Neuronal stem cell (in vitro differentiated cells): Measurements from ENCODE around the gene LPP.

ENCODE experiments used
- DNase-seq: peaks from one replicate; pipeline ENCODE4 v3.0.0-alpha.2; 2013; ENCODE audit warnings: low spot score
- H2AFZ ChIP-seq: one replicate; pipeline ENCODE4 v1.6.1; 2013; ENCODE audit warnings: mild to moderate bottlenecking, low read length, inconsistent platforms
- H2AK5ac ChIP-seq: 2 replicates; pipeline ENCODE4 v1.6.1; 2013; ENCODE audit warnings: low read depth, mild to moderate bottlenecking, inconsistent platforms, low read length, moderate library complexity, mixed read lengths
- H2BK120ac ChIP-seq: 2 replicates; pipeline ENCODE4 v1.6.1; 2013; ENCODE audit warnings: low read depth, mild to moderate bottlenecking, inconsistent platforms, low read length, moderate library complexity, mixed read lengths
- H2BK12ac ChIP-seq: one replicate; pipeline ENCODE4 v1.6.1; 2013; ENCODE audit warnings: low read length, inconsistent platforms
- H2BK15ac ChIP-seq: 2 replicates; pipeline ENCODE4 v1.6.1; 2013; ENCODE audit warnings: mild to moderate bottlenecking, low read length, inconsistent platforms, mixed read lengths
- H2BK5ac ChIP-seq: one replicate; pipeline ENCODE4 v1.6.1; 2013; ENCODE audit warnings: inconsistent platforms, mild to moderate bottlenecking, low read length, moderate library complexity
- H3K14ac ChIP-seq: one replicate; pipeline ENCODE4 v1.6.1; 2013; ENCODE audit warnings: low read length, inconsistent platforms
- H3K18ac ChIP-seq: 2 replicates; pipeline ENCODE4 v1.6.1; 2013; ENCODE audit warnings: low read length, inconsistent platforms
- H3K23ac ChIP-seq: 2 replicates; pipeline ENCODE4 v1.6.1; 2013; ENCODE audit warnings: low read depth, mild to moderate bottlenecking, mixed read lengths, low read length, inconsistent platforms; ENCODE audit not compliant: poor library complexity
- H3K27ac ChIP-seq: replicated peaks from 3 replicates; pipeline ENCODE4 v1.5.1; 2013; ENCODE audit warnings: low read length, inconsistent platforms
- H3K27me3 ChIP-seq, 3 experiments: 2 replicates each; pipeline ENCODE4 v1.6.1; 2013; ENCODE audit warnings: low read length in 3 of 3, mild to moderate bottlenecking in 2 of 3, inconsistent platforms in 1 of 3, low read depth in 1 of 3, mixed read lengths in 1 of 3, moderate library complexity in 1 of 3; ENCODE audit not compliant: control insufficient read depth in 3 of 3, insufficient read depth in 3 of 3
- H3K36me3 ChIP-seq, 2 donors: replicated peaks in 1 of 2; 2 replicates each; pipeline ENCODE4 v1.6.1; 2013; ENCODE audit warnings: low read length in 2 of 2; ENCODE audit not compliant: control insufficient read depth in 2 of 2, insufficient read depth in 2 of 2
- H3K4ac ChIP-seq: 2 replicates; pipeline ENCODE4 v1.6.1; 2013; ENCODE audit warnings: inconsistent platforms, mild to moderate bottlenecking, low read length, moderate library complexity
- H3K4me1 ChIP-seq, 2 donors: 1 replicate in 1 of 2; 2 replicates in 1 of 2; pipeline ENCODE4 v1.6.1; 2013; ENCODE audit warnings: low read length in 2 of 2, low read depth in 1 of 2; ENCODE audit not compliant: control insufficient read depth in 2 of 2, insufficient read depth in 1 of 2
- H3K4me2 ChIP-seq: one replicate; pipeline ENCODE4 v1.6.1; 2013; ENCODE audit warnings: mild to moderate bottlenecking, low read length, inconsistent platforms; ENCODE audit not compliant: insufficient read depth, poor library complexity, severe bottlenecking
- H3K4me3 ChIP-seq, 2 donors: 2 replicates each; pipeline ENCODE4 v1.5.1; 2013; ENCODE audit warnings: low read length in 2 of 2, mild to moderate bottlenecking in 2 of 2, inconsistent platforms in 1 of 2, moderate library complexity in 1 of 2
- H3K79me1 ChIP-seq: one replicate; pipeline ENCODE4 v1.6.1; 2013; ENCODE audit warnings: low read depth, mild to moderate bottlenecking, inconsistent platforms, low read length, moderate library complexity
- H3K9ac ChIP-seq: one replicate; pipeline ENCODE4 v1.6.1; 2013; ENCODE audit warnings: mild to moderate bottlenecking, low read depth, low read length, inconsistent platforms; ENCODE audit not compliant: poor library complexity
- H3K9me3 ChIP-seq, 2 donors: replicated peaks in 1 of 2; 2 replicates each; pipeline versions ENCODE3 to v1.6.1; 2013; ENCODE audit warnings: low read length in 2 of 2, mild to moderate bottlenecking in 2 of 2, inconsistent platforms in 1 of 2, low read depth in 1 of 2, mixed read lengths in 1 of 2, moderate library complexity in 1 of 2; ENCODE audit not compliant: control insufficient read depth in 2 of 2, insufficient read depth in 1 of 2
- H4K8ac ChIP-seq: one replicate; pipeline ENCODE4 v1.6.1; 2013; ENCODE audit warnings: low read depth, mild to moderate bottlenecking, inconsistent platforms, low read length, moderate library complexity
- H4K91ac ChIP-seq: one replicate; pipeline ENCODE4 v1.6.1; 2013; ENCODE audit warnings: low read length, low read depth, mild to moderate bottlenecking, inconsistent platforms; ENCODE audit not compliant: poor library complexity
- WGBS, 2 donors: extraction: QIAGEN DNeasy Blood & Tissue Kit; methylation state at CpG; one replicate each; pipeline ENCODE4 v1.1.7; 2013; ENCODE audit warnings: missing lambda C conversion rate in 2 of 2, mixed read lengths in 1 of 2; ENCODE audit not compliant: insufficient read length in 2 of 2, insufficient replicate concordance in 1 of 2; ENCODE audit errors: extremely low coverage in 2 of 2; 5-methylcytosine and 5-hydroxymethylcytosine counted together

LPP gene

GRCh38 chr3:188236271-188236670 is 82.3 kb downstream of the LPP start:
- H3K14ac ChIP-seq, result no peak overlapping the region
- H2AFZ ChIP-seq, result no peak overlapping the region
- no peak overlapping the region for H2BK15ac ChIP-seq
- DNase-seq, result no peak
- no CpG with 5 or more reads among the region's 4 CpGs for WGBS, 2 donors
- H3K4me3 ChIP-seq, result no peak overlapping the region
- no peak overlapping the region for H2BK12ac ChIP-seq
- H3K36me3 ChIP-seq, result peaks cover 0 to 11% of the 10 kb centered on the region in 2 donors
- no peak overlapping the region for H4K91ac ChIP-seq
- H2BK5ac ChIP-seq, result no peak overlapping the region
- no peak overlapping the region for H3K4me2 ChIP-seq
- no peak overlapping the region for H3K4ac ChIP-seq
- H3K23ac ChIP-seq, result no peak overlapping the region
- no peak overlapping the region for H3K9ac ChIP-seq
- no peak overlapping the region for H3K27ac ChIP-seq
- no peak overlapping the region for H2BK120ac ChIP-seq
- H3K79me1 ChIP-seq, result peaks cover 2% of the 10 kb centered on the region
- H3K27me3 ChIP-seq, result no peaks in the 10 kb centered on the region
- H4K8ac ChIP-seq, result no peak overlapping the region
- H3K18ac ChIP-seq, result no peak overlapping the region
- H3K4me1 ChIP-seq, result peaks cover 3 to 7% of the 10 kb centered on the region in 2 donors
- H3K9me3 ChIP-seq, result no peaks in the 10 kb centered on the region
- H2AK5ac ChIP-seq, result no peak overlapping the region

- Histone ChIP-seq H3K79me1 (peaks cover 2% of the 10 kb centered on the region), H3K27me3 (no peaks in the 10 kb centered on the region), H2BK120ac (no peak overlapping the region), H3K4ac (no peak overlapping the region), H3K9me3 (no peaks in the 10 kb centered on the region), H2BK12ac (no peak overlapping the region), H3K23ac (no peak overlapping the region), H3K27ac (no peak overlapping the region), H2BK15ac (no peak overlapping the region), H2BK5ac (no peak overlapping the region), H3K4me2 (no peak overlapping the region), H4K91ac (no peak overlapping the region), H4K8ac (no peak overlapping the region), H3K9ac (no peak overlapping the region), H2AFZ (no peak overlapping the region), H2AK5ac (no peak overlapping the region), H3K18ac (no peak overlapping the region), H3K4me1 (peaks cover 0 to 7% of the 10 kb centered on the region in 2 donors), H3K14ac (no peak overlapping the region), H3K4me3 (no peak overlapping the region), H3K36me3 (peaks cover 0 to 9% of the 10 kb centered on the region in 2 donors)
- no CpG with 5 or more reads among the region's 7 CpGs for WGBS, 2 donors
- no peak for DNase-seq
These were observed 85.1 kb downstream of the LPP start for GRCh38 chr3:188239035-188239434.

DNA sequence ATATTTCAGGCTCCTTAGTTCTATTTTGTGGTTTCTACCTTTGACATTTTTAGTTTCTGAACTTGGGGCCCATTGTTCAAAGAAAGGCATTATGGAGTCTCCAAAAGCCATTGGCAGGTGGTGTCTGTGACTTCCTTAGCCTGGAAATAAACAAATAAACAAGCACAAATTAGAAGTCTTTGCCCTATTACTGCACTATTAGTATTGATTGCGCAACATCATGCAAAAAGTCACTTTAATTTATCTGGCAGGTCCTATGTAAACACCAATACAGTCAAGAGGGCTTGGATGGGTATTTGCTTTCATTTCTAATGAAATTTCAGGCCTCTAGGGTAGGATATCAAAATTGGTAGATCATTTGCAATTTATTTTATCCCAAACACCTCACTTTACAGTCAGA is 85.6 kb downstream of the LPP start:
- no peak overlapping the region for H3K4ac ChIP-seq
- no peak overlapping the region for H3K4me2 ChIP-seq
- peaks cover 0 to 9% of the 10 kb centered on the region in 2 donors for H3K36me3 ChIP-seq
- H3K79me1 ChIP-seq, result peaks cover 2% of the 10 kb centered on the region
- no peak overlapping the region for H2AFZ ChIP-seq
- peaks cover 0 to 7% of the 10 kb centered on the region in 2 donors for H3K4me1 ChIP-seq
- H3K9me3 ChIP-seq, result no peaks in the 10 kb centered on the region
- H2BK12ac ChIP-seq, result no peak overlapping the region
- no peak overlapping the region for H2BK5ac ChIP-seq
- H3K27me3 ChIP-seq, result no peaks in the 10 kb centered on the region
- H4K8ac ChIP-seq, result no peak overlapping the region
- DNase-seq, result no peak
- no peak overlapping the region for H3K14ac ChIP-seq
- H2BK15ac ChIP-seq, result no peak overlapping the region
- no CpG with 5 or more reads among the region's 1 CpG for WGBS, 2 donors
- H3K4me3 ChIP-seq, result no peak overlapping the region
- no peak overlapping the region for H3K18ac ChIP-seq
- H3K27ac ChIP-seq, result no peak overlapping the region
- H2BK120ac ChIP-seq, result no peak overlapping the region
- no peak overlapping the region for H2AK5ac ChIP-seq
- H3K9ac ChIP-seq, result no peak overlapping the region
- no peak overlapping the region for H3K23ac ChIP-seq
- no peak overlapping the region for H4K91ac ChIP-seq

GRCh38 chr3:188240189-188240981 is 86.4 kb downstream of the LPP start:
- H2BK12ac ChIP-seq, result no peak overlapping the region
- no peak overlapping the region for H3K14ac ChIP-seq
- no peak overlapping the region for H2AFZ ChIP-seq
- no peak overlapping the region for H4K8ac ChIP-seq
- H3K9me3 ChIP-seq, result no peaks in the 10 kb centered on the region
- no peak for DNase-seq
- H3K4me1 ChIP-seq, result peaks cover 0 to 7% of the 10 kb centered on the region in 2 donors
- H3K27me3 ChIP-seq, result no peaks in the 10 kb centered on the region
- H3K23ac ChIP-seq, result no peak overlapping the region
- H2BK15ac ChIP-seq, result no peak overlapping the region
- no peak overlapping the region for H2AK5ac ChIP-seq
- H2BK120ac ChIP-seq, result no peak overlapping the region
- H3K4me2 ChIP-seq, result no peak overlapping the region
- no peak overlapping the region for H3K9ac ChIP-seq
- peaks cover 2% of the 10 kb centered on the region for H3K79me1 ChIP-seq
- peaks cover 0 to 9% of the 10 kb centered on the region in 2 donors for H3K36me3 ChIP-seq
- H3K27ac ChIP-seq, result no peak overlapping the region
- no peak overlapping the region for H4K91ac ChIP-seq
- H3K4ac ChIP-seq, result no peak overlapping the region
- H3K4me3 ChIP-seq, result no peak overlapping the region
- H3K18ac ChIP-seq, result no peak overlapping the region
- H2BK5ac ChIP-seq, result no peak overlapping the region
- no CpG with 5 or more reads among the region's 7 CpGs for WGBS, 2 donors
